Measurements from ENCODE around the gene DESI1. TPM values are rescaled to one million over a fixed set of nuclear protein-coding genes. Genes with fewer than 3 reads are reported as not detected.
A peak's percentile ranks its signal among the peaks of the same experiment; 100 is the strongest.

The DESI1 gene
- polyA plus RNA-seq, 1 donor from 2014 or later: 27.5 TPM

- Histone ChIP-seq H3K4me2 (ENCODE audit: low read length) (peak within 1 kb of the TSS; percentile 93), H3K9ac (ENCODE audit: low read length) (peak within 1 kb of the TSS; percentile 96), H3K79me2 (replicated peaks; ENCODE audit: insufficient read depth, low read length) (peaks cover 30% of the 10 kb centered on the region), H3K36me3 (ENCODE audit: insufficient read depth, low read length) (no peaks in the 10 kb centered on the region), H3K9me2 (ENCODE audit: insufficient read depth, low read length) (no peaks in the 10 kb centered on the region), H3F3A (ENCODE audit: insufficient read depth, low read length, poor library complexity, severe bottlenecking) (peaks cover 9% of the 10 kb centered on the region), H3K4me3 (ENCODE audit: low read length) (peak within 1 kb of the TSS; percentile 78), H3K9me3 (ENCODE audit: low read length) (no peaks in the 10 kb centered on the region), H3K27me3 (ENCODE audit: insufficient read depth, low read depth, low read length) (no peaks in the 10 kb centered on the region), H2AFZ (ENCODE audit: low read depth, low read length) (peak within 1 kb of the TSS; percentile 91), H4K20me1 (ENCODE audit: insufficient read depth) (no peaks in the 10 kb centered on the region), H3K27ac (ENCODE audit: low read length) (peak within 1 kb of the TSS; percentile 97)
- peak; percentile 44 for TF ChIP-seq SMC3 (conservative IDR thresholded peaks at IDR 0.05; ENCODE audit: poor library complexity)
- TF ChIP-seq RAD21 (conservative IDR thresholded peaks at IDR 0.05): peak; percentile 43
- TF ChIP-seq REST (IDR thresholded peaks at IDR 0.05; ENCODE audit: borderline replicate concordance): peak; percentile 94
- TF ChIP-seq CTCF (IDR thresholded peaks at IDR 0.05; ENCODE audit: poor library complexity, severe bottlenecking): peak; percentile 30
- TF ChIP-seq TAF1 (IDR thresholded peaks at IDR 0.05; ENCODE audit: low read depth): peak; percentile 86
- peak; percentile 90 for TF ChIP-seq MXI1 (conservative IDR thresholded peaks at IDR 0.05; ENCODE audit: poor library complexity, severe bottlenecking)
- TF ChIP-seq EP300 (conservative IDR thresholded peaks at IDR 0.05; ENCODE audit: poor library complexity, severe bottlenecking): peak; percentile 50
- TF ChIP-seq EZH2 (IDR thresholded peaks at IDR 0.05; ENCODE audit: borderline replicate concordance, insufficient read depth, low read length, poor library complexity, severe bottlenecking): no peak
- TF ChIP-seq POLR2AphosphoS5 (IDR thresholded peaks at IDR 0.05): peak; percentile 99
Observed at GRCh38 chr22:41621099-41621910, 462 bp upstream of the DESI1 start, which contains the start of gene XRCC6. TSS of gene XRCC6 (plus strand) at chr22:41621295. CDS start at chr22:41622005, 710 bp downstream.

GRCh38 chr22:41619979-41620588 lies 759 bp downstream of the DESI1 start:
- Histone ChIP-seq H3K79me2 (replicated peaks; ENCODE audit: insufficient read depth, low read length) (peaks cover 30% of the 10 kb centered on the region), H2AFZ (ENCODE audit: low read depth, low read length) (peak overlapping the region; percentile 91), H3K27ac (ENCODE audit: low read length) (peak overlapping the region; percentile 94), H3K36me3 (ENCODE audit: insufficient read depth, low read length) (no peaks in the 10 kb centered on the region), H3K4me3 (ENCODE audit: low read length) (peak overlapping the region; percentile 78), H3K9ac (ENCODE audit: low read length) (peak overlapping the region; percentile 96), H4K20me1 (ENCODE audit: insufficient read depth) (no peaks in the 10 kb centered on the region), H3K9me3 (ENCODE audit: low read length) (no peaks in the 10 kb centered on the region), H3K4me2 (ENCODE audit: low read length) (peak overlapping the region; percentile 93), H3K27me3 (ENCODE audit: insufficient read depth, low read depth, low read length) (no peaks in the 10 kb centered on the region), H3F3A (ENCODE audit: insufficient read depth, low read length, poor library complexity, severe bottlenecking) (peaks cover 9% of the 10 kb centered on the region), H3K9me2 (ENCODE audit: insufficient read depth, low read length) (no peaks in the 10 kb centered on the region)
- TF ChIP-seq POLR2AphosphoS5 (IDR thresholded peaks at IDR 0.05): peak; percentile 36
- no peak for TF ChIP-seq RAD21 (conservative IDR thresholded peaks at IDR 0.05)
- TF ChIP-seq TAF1 (IDR thresholded peaks at IDR 0.05; ENCODE audit: low read depth): no peak
- TF ChIP-seq CTCF (IDR thresholded peaks at IDR 0.05; ENCODE audit: poor library complexity, severe bottlenecking): no peak
- TF ChIP-seq REST (IDR thresholded peaks at IDR 0.05; ENCODE audit: borderline replicate concordance): no peak

Measured in neural cell (in vitro differentiated cells).